GM19397 (cell line): Measurements from ENCODE around the gene TTLL11.

ENCODE experiments used
- ATAC-seq: cut with Tn5 transposase; IDR thresholded peaks from one replicate; pipeline ENCODE4 v1.9.1; 2021; ENCODE audit warnings: mild to moderate bottlenecking, moderate library complexity; ENCODE audit not compliant: unreplicated experiment

The TTLL11 gene

GRCh38 chr9:121861501-121862180 lies 231.5 kb downstream of the TTLL11 start:
- no peak for ATAC-seq

GRCh38 chr9:121860744-121861143 lies 232.4 kb downstream of the TTLL11 start:
- no peak for ATAC-seq

- no peak for ATAC-seq
Observed at GRCh38 chr9:121860213-121860612, 232.9 kb downstream of the TTLL11 start.

- no peak for ATAC-seq
Observed at GRCh38 chr9:121859646-121860045, 233.5 kb downstream of the TTLL11 start.

GRCh38 chr9:121858788-121859187 lies 234.3 kb downstream of the TTLL11 start:
- no peak for ATAC-seq

GRCh38 chr9:121857928-121858327 lies 235.2 kb downstream of the TTLL11 start:
- no peak for ATAC-seq

- no peak for ATAC-seq
Observed at GRCh38 chr9:121855476-121855875, 237.6 kb downstream of the TTLL11 start.

- ATAC-seq: no peak
Observed at GRCh38 chr9:121853617-121854395, 239.3 kb downstream of the TTLL11 start.

- no peak for ATAC-seq
Observed at GRCh38 chr9:121852651-121853616, 240.2 kb downstream of the TTLL11 start.

- ATAC-seq: no peak
Observed at GRCh38 chr9:121852241-121852640, 240.9 kb downstream of the TTLL11 start.

- no peak for ATAC-seq
Observed at GRCh38 chr9:121851641-121852091, 241.4 kb downstream of the TTLL11 start.

- no peak for ATAC-seq
Observed at GRCh38 chr9:121850366-121850765, 242.7 kb downstream of the TTLL11 start.

GRCh38 chr9:121849554-121849953 lies 243.6 kb downstream of the TTLL11 start:
- no peak for ATAC-seq

GRCh38 chr9:121844562-121844961 lies 248.5 kb downstream of the TTLL11 start:
- ATAC-seq: no peak

- no peak for ATAC-seq
Observed at GRCh38 chr9:121844098-121844497, 249.0 kb downstream of the TTLL11 start.

GRCh38 chr9:121842612-121842978 lies 250.5 kb downstream of the TTLL11 start:
- no peak for ATAC-seq

- no peak for ATAC-seq
Observed at GRCh38 chr9:121841771-121842611, 251.1 kb downstream of the TTLL11 start.

GRCh38 chr9:121840838-121841760 lies 252.0 kb downstream of the TTLL11 start:
- no peak for ATAC-seq
